NK-92 treated with Interleukin-12 subunit alpha and Interleukin-12 subunit beta, amount 100 ng/mL, for 24 hours (cell line): ENCODE results near the gene MAP2.

Experiments used
- DNase-seq: peaks from one replicate; lab custom pipeline; 2025; lab: John Stamatoyannopoulos, UW

MAP2 gene

GRCh38 chr2:209425471-209426071 lies 1.7 kb downstream of the MAP2 start:
- DNase-seq: no peak

- DNase-seq: no peak
These were observed 2.6 kb downstream of the MAP2 start for GRCh38 chr2:209426432-209426831.

- DNase-seq: no peak
These were observed 7.9 kb downstream of the MAP2 start for GRCh38 chr2:209431701-209432100.

GRCh38 chr2:209441541-209441940 lies 17.7 kb downstream of the MAP2 start:
- DNase-seq: no peak

GRCh38 chr2:209442939-209443338 lies 19.1 kb downstream of the MAP2 start:
- no peak for DNase-seq

GRCh38 chr2:209445485-209445884 lies 21.6 kb downstream of the MAP2 start:
- no peak for DNase-seq

GRCh38 chr2:209451209-209451834 lies 27.5 kb downstream of the MAP2 start:
- no peak for DNase-seq

- DNase-seq: no peak
These were observed 32.6 kb downstream of the MAP2 start for GRCh38 chr2:209456489-209456888.

- DNase-seq: no peak
These were observed 34.4 kb downstream of the MAP2 start for GRCh38 chr2:209458008-209458979.

GRCh38 chr2:209459359-209459758 lies 35.5 kb downstream of the MAP2 start:
- DNase-seq: no peak

- DNase-seq: no peak
These were observed 36.4 kb downstream of the MAP2 start for GRCh38 chr2:209460151-209460761.

GRCh38 chr2:209463226-209463625 lies 39.4 kb downstream of the MAP2 start:
- no peak for DNase-seq

- DNase-seq: no peak
These were observed 40.0 kb downstream of the MAP2 start for GRCh38 chr2:209463835-209464234.

GRCh38 chr2:209468846-209469245 lies 45.0 kb downstream of the MAP2 start:
- DNase-seq: no peak

GRCh38 chr2:209469481-209469880 lies 45.6 kb downstream of the MAP2 start:
- no peak for DNase-seq

- DNase-seq: no peak
These were observed 46.6 kb downstream of the MAP2 start for GRCh38 chr2:209470466-209470865.

- DNase-seq: no peak
These were observed 47.2 kb downstream of the MAP2 start for GRCh38 chr2:209471037-209471436.

- no peak for DNase-seq
These were observed 48.4 kb downstream of the MAP2 start for GRCh38 chr2:209472112-209472832.

- DNase-seq: no peak
These were observed 49.0 kb downstream of the MAP2 start for GRCh38 chr2:209472871-209473270.

- DNase-seq: no peak
These were observed 50.1 kb downstream of the MAP2 start for GRCh38 chr2:209473930-209474419.

- no peak for DNase-seq
These were observed 51.1 kb downstream of the MAP2 start for GRCh38 chr2:209474960-209475359.
